GM23338 (cell line): ENCODE results near the gene SCART1.
"Not testable (repeated sequence)": the region's sequence is repeated elsewhere in the genome, so short reads cannot be mapped to it uniquely, and the experiment has no call there.

Experiments
- CREB1 ChIP-seq: fragments of 250-450 bp; sonication (Bioruptor Pico); IDR thresholded peaks from 2 replicates; pipeline ENCODE4 v1.5.0; 2020; ENCODE audit warnings: low read depth, mild to moderate bottlenecking, moderate library complexity
- CTCF ChIP-seq, 2 experiments: fragments of 200-600 bp in 1 of 2; sonication (generic) in 1 of 2; conservative IDR thresholded peaks; 2 replicates each; pipeline versions ENCODE4 v1.5.1 to v1.6.1; 2016 to 2017; ENCODE audit warnings: antibody characterized with exemption in 2 of 2, low read depth in 2 of 2, mild to moderate bottlenecking in 2 of 2, moderate library complexity in 1 of 2
- ETS1 ChIP-seq: IDR thresholded peaks from 2 replicates; pipeline ENCODE4 v1.6.1; 2016; ENCODE audit warnings: antibody characterized with exemption
- EZH2 ChIP-seq: fragments of 200-600 bp; sonication (generic); IDR thresholded peaks from one replicate; pipeline ENCODE4 v1.8.0; 2017; ENCODE audit warnings: antibody characterized with exemption, mild to moderate bottlenecking, low read depth; ENCODE audit not compliant: unreplicated experiment
- NANOG ChIP-seq: IDR thresholded peaks from 2 replicates; pipeline ENCODE4 v1.6.1; 2016; ENCODE audit warnings: antibody characterized with exemption, borderline replicate concordance
- POLR2AphosphoS5 ChIP-seq: IDR thresholded peaks from 2 replicates; pipeline ENCODE4 v1.6.1; 2016; ENCODE audit warnings: antibody characterized with exemption, low read depth
- REST ChIP-seq: IDR thresholded peaks from one replicate; pipeline ENCODE4 v1.6.1; 2018; ENCODE audit warnings: antibody characterized with exemption; ENCODE audit not compliant: unreplicated experiment
- STAT1 ChIP-seq: IDR thresholded peaks from one replicate; pipeline ENCODE4 v1.6.1; 2016; ENCODE audit warnings: antibody characterized with exemption; ENCODE audit not compliant: unreplicated experiment
- ZNF114 ChIP-seq: fragments of 250-450 bp; sonication (Bioruptor Pico); IDR thresholded peaks from 2 replicates; pipeline ENCODE4 v1.5.0; 2020; ENCODE audit warnings: mild to moderate bottlenecking, moderate library complexity
- ZNF331 ChIP-seq: fragments of 250-450 bp; sonication (Bioruptor Pico); IDR thresholded peaks from 2 replicates; pipeline ENCODE4 v1.5.0; 2020; ENCODE audit warnings: low read depth, mild to moderate bottlenecking, moderate library complexity

- not testable (repeated sequence) for TF ChIP-seq CTCF (conservative IDR thresholded peaks at IDR 0.05; ENCODE audit: low read depth in 2 of 2); EZH2; REST; CREB1 (CRISPR knock-in tag); ETS1; ZNF331; POLR2AphosphoS5; STAT1; ZNF114 (CRISPR knock-in tag); NANOG
These were observed 21.7 kb upstream of the SCART1 start for GRCh38 chr10:133431888-133432613.
